Right lobe of liver (tissue), 4 donors: ENCODE data around the gene COL11A2.

Source experiments
- CTCF ChIP-seq, 4 donors: fragments of 200-600 bp in 3 of 4; fragments of 450-650 bp in 1 of 4; IDR thresholded peaks; one replicate each; pipeline versions ENCODE4 v1.5.1 to v1.8.0; 2016 to 2022; ENCODE audit warnings: antibody characterized with exemption in 4 of 4, mild to moderate bottlenecking in 2 of 4
- POLR2A ChIP-seq: fragments of 450-650 bp; IDR thresholded peaks from one replicate; pipeline ENCODE4 v1.6.1; 2017; ENCODE audit warnings: antibody characterized with exemption, mild to moderate bottlenecking
- donor health status: DM: no; HTN: no; CAD: no.
- donor health status: DM: no; HTN: no; CAD: no.
- donor health status: DM: no; HTN: yes; CAD: no.

GRCh38 chr6:33143113-33143770 lies 49.0 kb downstream of the COL11A2 start:
- TF ChIP-seq CTCF (IDR thresholded peaks at IDR 0.05), result no peak
- no peak for TF ChIP-seq POLR2A
